ENCODE results near the gene C7orf25. TPM values are rescaled to one million over a fixed set of nuclear protein-coding genes. Genes with fewer than 3 reads are reported as not detected.
A peak's percentile ranks its signal among the peaks of the same experiment; 100 is the strongest.

Gene C7orf25
- 10 to 100 TPM in 1 of 7 donors, 1 to 10 TPM in 6; 4.4 to 19.5 (median 6.5) TPM for total RNA-seq
- 1 to 10 TPM; 1.7 to 4.0 (median 2.8) TPM for polyA plus RNA-seq
- long read RNA-seq, donor 1, transcript C7orf25-201 (2 exons, 2,451 nt): major isoform, 6 of 6 reads
- long read RNA-seq, donor 1, partial matches to known transcripts: 0 of 6 reads
- long read RNA-seq, donor 1, other reads (novel, unspliced or antisense): 0 of 6 reads
- long read RNA-seq, donor 2, partial matches to known transcripts: 0 of 4 reads
- long read RNA-seq, donor 2, other reads (novel, unspliced or antisense): 0 of 4 reads

GRCh38 chr7:42911454-42912447 lies at the start of gene C7orf25:
C7orf25 (minus strand) TSS chr7:42912070; CDS start chr7:42910900, 1,170 bp downstream.
- WGBS, 5 donors: 0 to 1% (median 0%) methylated on average over 20 to 95 of the region's 95 CpGs
- TF ChIP-seq POLR2A (IDR thresholded peaks at IDR 0.05): no peak
- peak; percentile 91 to 96 (median 92) for TF ChIP-seq POLR2AphosphoS5 (IDR thresholded peaks at IDR 0.05)
- TF ChIP-seq CTCF (IDR thresholded peaks at IDR 0.05 in 8 of 11, conservative IDR thresholded peaks at IDR 0.05 in 3 of 11): peak in 1 of 11 experiments; percentile 20
- intact Hi-C loops (cut with DNase I; ENCODE audit: low total_unique reads): no loop called here

GRCh38 chr7:42961170-42961569 lies 49.3 kb upstream of the C7orf25 start:
- TF ChIP-seq CTCF (IDR thresholded peaks at IDR 0.05 in 8 of 11, conservative IDR thresholded peaks at IDR 0.05 in 3 of 11): no peak
- TF ChIP-seq POLR2A (IDR thresholded peaks at IDR 0.05): no peak
- no peak for TF ChIP-seq POLR2AphosphoS5 (IDR thresholded peaks at IDR 0.05)
- intact Hi-C loops (cut with DNase I; ENCODE audit: low total_unique reads): no loop called here
- Histone ChIP-seq H3K36me3 (no peaks in the 10 kb centered on the region), H3K27me3 (replicated peaks in 1 of 7) (peaks cover 0 to 6% (median 0%) of the 10 kb centered on the region in 7 donors), H3K4me1 (no peaks in the 10 kb centered on the region), H3K4me3 (no peak overlapping the region), H3K27ac (no peak overlapping the region), H3K9me3 (peaks cover 0 to 16% (median 6%) of the 10 kb centered on the region in 8 donors)
- DNase-seq: no peak
- WGBS, 5 donors: 27 to 51% (median 29%) methylated on average over 2 of the region's 2 CpGs

More at GRCh38 chr7:42911454-42912447, at the start of gene C7orf25:
- H3K27me3 ChIP-seq (replicated peaks in 1 of 7): no peaks in the 10 kb centered on the region
- H3K27ac ChIP-seq: peak within 1 kb of the TSS; percentile 61 to 95 (median 86)
- peak; percentile 100 for DNase-seq
- peaks cover 0 to 23% (median 11%) of the 10 kb centered on the region in 6 donors for H3K36me3 ChIP-seq
- no peaks in the 10 kb centered on the region for H3K9me3 ChIP-seq
- peaks cover 10 to 78% (median 36%) of the 10 kb centered on the region in 6 donors for H3K4me1 ChIP-seq
- H3K4me3 ChIP-seq: peak within 1 kb of the TSS; percentile 73 to 95 (median 80)

- Histone ChIP-seq H3K36me3 (no peaks in the 10 kb centered on the region), H3K27me3 (replicated peaks in 1 of 7) (peaks cover 0 to 6% (median 0%) of the 10 kb centered on the region in 7 donors), H3K4me3 (no peak overlapping the region), H3K4me1 (no peaks in the 10 kb centered on the region), H3K9me3 (peaks cover 0 to 20% (median 10%) of the 10 kb centered on the region in 8 donors), H3K27ac (no peak overlapping the region)
- TF ChIP-seq POLR2A (IDR thresholded peaks at IDR 0.05) (no peak), CTCF (IDR thresholded peaks at IDR 0.05 in 8 of 11, conservative IDR thresholded peaks at IDR 0.05 in 3 of 11) (no peak)
- DNase-seq: no peak
- intact Hi-C loops (cut with DNase I; ENCODE audit: low total_unique reads): no loop called here
- 46 to 65% (median 54%) methylated on average over 2 of the region's 2 CpGs for WGBS, 5 donors
Observed at GRCh38 chr7:42960762-42961161, 48.9 kb upstream of the C7orf25 start.
